Erythroblast (primary cell): ENCODE data around the gene CPB1.

Experiments
- GATA1 ChIP-seq: IDR thresholded peaks from 2 replicates; pipeline ENCODE4 v1.6.1; 2011; ENCODE audit warnings: low read depth, mild to moderate bottlenecking, control low read depth, low read length, moderate library complexity
- POLR2A ChIP-seq: IDR thresholded peaks from 2 replicates; pipeline ENCODE4 v1.6.1; 2011; ENCODE audit warnings: mild to moderate bottlenecking, low read length

GRCh38 chr3:148778926-148779325, 48.7 kb upstream of the CPB1 start:
- no peak for TF ChIP-seq POLR2A
- no peak for TF ChIP-seq GATA1
